Lung microvascular endothelial cell (primary cell): Measurements from ENCODE around the gene LMF2. TPM values are rescaled to one million over a fixed set of nuclear protein-coding genes. Genes with fewer than 3 reads are reported as not detected.

Experiments
- DNase-seq, 2 donors: peaks; one replicate each; pipeline versions ENCODE4 v3.0.0 to v3.0.0-alpha.2; 2010; ENCODE audit warnings: low read depth in 2 of 2
- total RNA-seq: library from RNA; depleted of rRNA; stranded (reverse); fragments of >200 nt; gene quantifications from 2 replicates; pipeline ENCODE4 v1.2.1, GENCODE V29; 2014

LMF2 gene, protein sequence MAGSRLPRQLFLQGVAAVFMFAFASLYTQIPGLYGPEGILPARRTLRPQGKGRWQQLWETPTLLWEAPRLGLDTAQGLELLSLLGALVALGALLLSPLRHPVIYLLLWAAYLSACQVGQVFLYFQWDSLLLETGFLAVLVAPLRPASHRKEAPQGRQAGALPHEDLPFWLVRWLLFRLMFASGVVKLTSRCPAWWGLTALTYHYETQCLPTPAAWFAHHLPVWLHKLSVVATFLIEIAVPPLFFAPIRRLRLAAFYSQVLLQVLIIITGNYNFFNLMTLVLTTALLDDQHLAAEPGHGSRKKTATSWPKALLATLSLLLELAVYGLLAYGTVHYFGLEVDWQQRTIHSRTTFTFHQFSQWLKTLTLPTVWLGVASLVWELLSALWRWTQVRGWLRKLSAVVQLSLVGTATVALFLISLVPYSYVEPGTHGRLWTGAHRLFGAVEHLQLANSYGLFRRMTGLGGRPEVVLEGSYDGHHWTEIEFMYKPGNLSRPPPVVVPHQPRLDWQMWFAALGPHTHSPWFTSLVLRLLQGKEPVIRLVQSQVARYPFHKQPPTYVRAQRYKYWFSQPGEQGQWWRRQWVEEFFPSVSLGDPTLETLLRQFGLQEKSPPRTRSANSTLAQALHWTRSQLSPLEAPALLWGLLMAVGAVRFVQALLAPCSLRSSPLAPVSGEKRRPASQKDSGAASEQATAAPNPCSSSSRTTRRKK
- 18.7 and 27.0 TPM in 2 replicates for total RNA-seq

DNA sequence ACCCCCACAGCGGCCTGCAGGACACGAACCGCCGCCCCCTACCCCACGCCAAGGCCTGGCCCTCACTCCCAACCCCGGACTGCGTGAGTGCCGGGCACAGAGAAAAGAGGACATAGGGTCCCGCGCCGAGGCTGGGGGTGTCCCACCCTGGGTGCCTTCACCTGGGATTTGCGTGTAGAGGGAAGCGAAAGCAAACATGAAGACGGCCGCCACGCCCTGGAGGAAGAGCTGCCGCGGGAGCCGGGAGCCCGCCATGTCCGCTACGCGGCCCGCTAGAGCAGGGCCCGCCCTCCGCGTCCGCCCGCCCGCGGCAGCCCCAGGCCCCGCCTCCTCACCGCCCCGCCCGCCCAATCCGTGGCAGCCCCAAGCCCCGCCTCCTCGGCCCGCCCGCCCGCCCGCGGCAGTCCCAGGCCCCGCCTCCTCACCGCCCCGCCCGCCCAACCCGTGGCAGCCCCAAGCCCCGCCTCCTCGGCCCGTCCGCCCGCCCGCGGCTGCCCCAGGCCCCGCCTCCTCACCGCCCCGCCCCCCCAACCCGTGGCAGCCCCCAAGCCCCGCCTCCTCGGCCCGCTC, at the start of gene LMF2:
LMF2 (minus strand) TSS at position 282 of the 570 bp plus-strand sequence; CDS start at position 255, 27 bp downstream.
- DNase-seq: no peak

DNA sequence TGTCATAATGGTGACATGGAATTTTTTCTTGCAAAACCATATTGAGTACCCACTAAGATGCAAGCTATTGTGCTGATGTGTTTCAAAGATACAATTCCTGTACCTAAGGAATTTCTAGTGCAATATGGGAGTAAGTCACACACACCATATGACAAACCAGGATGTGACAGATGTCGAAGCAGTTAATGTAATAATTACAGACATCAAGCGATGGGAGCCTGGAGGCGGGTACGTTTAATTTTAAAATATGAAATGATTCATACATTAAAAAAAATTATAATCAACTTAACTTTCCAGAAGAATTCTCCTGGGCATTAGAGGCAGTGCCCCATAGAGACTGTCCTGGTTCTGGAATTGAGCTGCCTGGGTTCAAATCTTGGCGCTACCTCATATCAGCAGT, 49.2 kb upstream of the LMF2 start:
- DNase-seq: no peak

DNA sequence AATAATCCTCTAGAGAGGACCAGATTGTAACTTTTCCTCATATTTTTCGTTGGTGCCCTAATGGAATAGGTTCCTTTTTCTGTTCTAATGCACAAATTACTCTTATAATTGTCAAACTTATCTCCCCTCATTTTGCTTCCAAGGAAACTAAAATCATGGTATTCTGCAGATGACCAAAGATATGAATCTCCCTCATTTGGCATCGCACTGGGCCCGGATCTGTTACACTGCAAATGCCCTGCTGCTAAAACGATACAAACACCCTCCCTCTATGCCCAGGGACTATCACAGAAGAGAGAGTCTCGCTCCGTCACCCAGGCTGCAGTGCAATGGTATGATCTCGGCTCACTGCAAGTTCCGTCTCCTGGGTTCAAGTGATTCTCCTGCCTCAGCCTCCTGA, 45.8 kb upstream of the LMF2 start:
- no peak for DNase-seq

DNA sequence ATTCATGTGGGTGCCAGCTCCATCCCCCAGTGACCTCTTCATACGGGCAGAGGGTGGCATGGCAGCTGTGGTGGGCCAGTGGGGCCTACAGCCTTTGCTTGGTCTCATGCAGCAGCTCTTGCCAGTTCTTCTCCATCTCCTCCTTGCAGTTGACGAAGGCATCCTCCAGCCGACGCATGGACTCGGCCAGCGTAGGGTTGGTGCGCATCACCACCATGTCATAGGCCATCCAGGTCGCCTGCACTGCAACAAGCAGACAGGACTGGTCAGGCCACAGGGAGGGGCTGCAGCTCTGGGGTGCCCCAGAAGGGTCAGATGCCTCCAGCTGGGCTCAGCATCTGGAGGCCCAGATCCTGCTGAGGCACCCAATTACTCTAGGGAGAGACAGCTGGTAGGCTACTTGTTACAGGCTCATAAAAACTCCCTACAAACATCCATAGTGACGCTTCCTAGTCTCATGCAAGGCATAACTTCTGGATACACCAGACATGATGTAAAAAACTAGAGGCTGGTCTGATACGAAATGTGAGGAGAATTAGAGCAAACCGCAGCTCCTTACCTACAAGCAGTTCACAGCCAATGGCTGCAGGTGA, 43.8 kb upstream of the LMF2 start:
- no peak for DNase-seq

DNA sequence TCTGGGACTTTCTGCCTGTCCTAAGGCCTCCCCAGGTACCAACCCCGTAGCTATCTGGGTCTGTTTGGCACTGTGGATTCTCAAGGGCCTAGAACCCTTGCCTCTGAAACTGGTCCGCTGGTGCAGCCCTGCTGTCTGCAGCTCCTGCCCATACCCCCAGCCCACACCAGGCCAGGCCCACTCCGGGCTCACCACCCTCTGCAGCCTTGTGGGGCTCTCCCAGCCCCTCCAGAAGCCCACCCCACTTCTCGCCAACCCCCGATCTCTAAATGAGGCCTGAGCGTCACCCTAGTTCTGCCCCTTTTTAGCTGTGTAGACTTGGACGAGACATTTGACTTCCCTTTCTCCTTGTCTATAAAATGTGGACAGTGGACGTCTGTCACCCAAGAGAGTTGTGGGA, 42.9 kb upstream of the LMF2 start:
- no peak for DNase-seq

DNA sequence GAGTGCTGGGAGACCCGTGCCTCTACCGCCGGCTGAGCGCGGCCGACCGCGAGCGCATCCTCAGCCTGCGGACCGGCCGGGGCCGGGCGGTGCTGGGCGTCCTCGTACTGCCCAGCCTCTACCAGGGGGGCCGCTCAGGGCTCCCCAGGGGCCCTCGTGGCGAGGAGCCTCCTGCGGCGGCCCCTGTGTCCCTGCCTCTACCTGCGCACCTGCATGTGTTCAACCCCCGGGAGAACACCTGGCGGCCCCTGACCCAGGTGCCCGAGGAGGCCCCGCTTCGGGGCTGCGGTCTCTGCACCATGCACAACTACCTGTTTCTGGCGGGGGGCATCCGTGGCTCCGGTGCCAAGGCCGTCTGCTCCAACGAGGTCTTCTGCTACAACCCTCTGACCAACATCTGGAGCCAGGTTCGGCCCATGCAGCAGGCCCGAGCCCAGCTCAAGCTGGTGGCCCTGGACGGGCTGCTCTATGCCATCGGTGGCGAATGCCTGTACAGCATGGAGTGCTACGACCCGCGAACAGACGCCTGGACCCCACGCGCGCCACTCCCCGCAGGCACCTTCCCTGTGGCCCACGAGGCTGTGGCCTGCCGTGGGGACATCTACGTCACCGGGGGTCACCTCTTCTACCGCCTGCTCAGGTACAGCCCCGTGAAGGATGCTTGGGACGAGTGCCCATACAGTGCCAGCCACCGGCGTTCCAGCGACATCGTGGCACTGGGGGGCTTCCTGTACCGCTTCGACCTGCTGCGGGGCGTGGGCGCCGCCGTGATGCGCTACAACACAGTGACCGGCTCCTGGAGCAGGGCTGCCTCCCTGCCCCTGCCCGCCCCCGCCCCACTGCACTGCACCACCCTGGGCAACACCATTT, 41.7 kb upstream of the LMF2 start:
- DNase-seq: no peak

DNA sequence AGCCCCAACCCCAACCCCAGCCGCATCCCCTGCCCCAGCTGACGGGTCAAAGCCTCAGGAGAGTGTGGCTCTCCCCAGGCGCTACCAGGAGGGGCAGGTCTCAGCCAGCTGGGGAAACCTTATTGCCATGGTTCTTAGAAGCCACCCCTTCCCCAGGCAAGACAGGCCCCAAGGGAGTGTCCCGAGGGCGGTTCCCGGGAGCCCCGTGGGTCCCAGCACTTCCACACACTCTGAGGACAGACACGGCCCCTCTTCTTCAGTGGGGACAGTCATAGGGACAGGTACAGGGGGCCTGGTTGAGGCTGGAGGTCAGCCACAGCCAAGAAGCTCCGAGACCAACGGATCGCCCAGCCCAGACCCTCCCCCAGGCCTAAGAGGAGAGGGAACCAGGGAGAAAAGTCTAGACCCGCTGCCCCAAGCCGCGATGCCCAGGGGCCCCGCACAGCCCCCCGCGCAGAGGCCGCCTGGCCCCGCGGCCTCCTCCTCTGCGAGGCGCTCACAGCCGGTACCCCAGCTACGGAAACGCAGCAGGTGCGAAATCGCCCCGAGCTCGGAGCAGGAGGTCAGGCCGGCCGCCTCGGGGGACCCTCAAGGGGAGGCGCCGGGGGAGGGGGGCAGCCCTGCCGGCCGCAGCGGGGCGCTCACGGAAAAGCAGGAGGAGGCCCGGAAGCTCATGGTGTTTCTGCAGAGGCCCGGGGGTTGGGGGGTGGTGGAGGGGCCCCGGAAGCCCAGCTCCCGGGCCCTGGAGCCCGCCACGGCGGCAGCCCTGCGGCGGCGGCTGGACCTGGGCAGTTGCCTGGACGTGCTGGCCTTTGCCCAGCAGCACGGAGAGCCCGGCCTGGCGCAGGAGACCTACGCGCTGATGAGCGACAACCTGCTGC, 40.8 kb upstream of the LMF2 start:
- DNase-seq: no peak

DNA sequence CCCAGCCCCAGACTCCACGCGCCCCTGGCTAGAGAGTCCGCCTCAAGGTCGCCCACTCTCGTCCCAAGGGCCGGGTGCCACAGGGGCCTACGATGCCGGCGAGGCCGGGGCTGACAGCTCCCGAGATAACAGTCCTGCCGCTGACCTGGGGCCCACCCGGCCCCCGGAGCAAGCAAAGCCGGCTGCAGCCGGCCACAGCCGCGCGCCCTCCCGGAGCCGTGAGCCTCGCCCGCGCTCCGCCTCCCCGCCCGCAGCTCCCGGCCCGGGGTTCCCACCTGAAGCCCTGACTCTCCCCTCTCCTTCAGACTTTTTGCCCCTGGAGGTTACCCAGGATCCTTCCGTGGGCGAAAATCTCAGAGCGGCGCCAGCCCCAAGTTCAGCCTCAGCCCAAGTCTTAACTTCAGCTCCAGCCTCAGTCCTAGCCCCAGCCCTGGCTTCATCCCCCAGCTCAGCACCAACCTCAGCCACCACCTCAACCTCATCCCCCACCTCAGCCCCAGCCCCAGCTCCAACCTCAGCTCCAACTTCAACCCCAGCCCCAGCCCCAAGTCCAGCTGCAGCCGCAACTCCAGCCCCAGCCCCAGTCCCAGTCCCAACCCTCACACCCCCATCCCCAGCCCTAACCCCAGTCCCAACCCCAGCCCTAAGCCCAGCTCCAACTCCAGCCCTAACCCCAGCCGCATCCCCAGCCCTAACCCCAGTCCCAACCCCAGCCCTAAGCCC, 39.9 kb upstream of the LMF2 start:
- DNase-seq: no peak

DNA sequence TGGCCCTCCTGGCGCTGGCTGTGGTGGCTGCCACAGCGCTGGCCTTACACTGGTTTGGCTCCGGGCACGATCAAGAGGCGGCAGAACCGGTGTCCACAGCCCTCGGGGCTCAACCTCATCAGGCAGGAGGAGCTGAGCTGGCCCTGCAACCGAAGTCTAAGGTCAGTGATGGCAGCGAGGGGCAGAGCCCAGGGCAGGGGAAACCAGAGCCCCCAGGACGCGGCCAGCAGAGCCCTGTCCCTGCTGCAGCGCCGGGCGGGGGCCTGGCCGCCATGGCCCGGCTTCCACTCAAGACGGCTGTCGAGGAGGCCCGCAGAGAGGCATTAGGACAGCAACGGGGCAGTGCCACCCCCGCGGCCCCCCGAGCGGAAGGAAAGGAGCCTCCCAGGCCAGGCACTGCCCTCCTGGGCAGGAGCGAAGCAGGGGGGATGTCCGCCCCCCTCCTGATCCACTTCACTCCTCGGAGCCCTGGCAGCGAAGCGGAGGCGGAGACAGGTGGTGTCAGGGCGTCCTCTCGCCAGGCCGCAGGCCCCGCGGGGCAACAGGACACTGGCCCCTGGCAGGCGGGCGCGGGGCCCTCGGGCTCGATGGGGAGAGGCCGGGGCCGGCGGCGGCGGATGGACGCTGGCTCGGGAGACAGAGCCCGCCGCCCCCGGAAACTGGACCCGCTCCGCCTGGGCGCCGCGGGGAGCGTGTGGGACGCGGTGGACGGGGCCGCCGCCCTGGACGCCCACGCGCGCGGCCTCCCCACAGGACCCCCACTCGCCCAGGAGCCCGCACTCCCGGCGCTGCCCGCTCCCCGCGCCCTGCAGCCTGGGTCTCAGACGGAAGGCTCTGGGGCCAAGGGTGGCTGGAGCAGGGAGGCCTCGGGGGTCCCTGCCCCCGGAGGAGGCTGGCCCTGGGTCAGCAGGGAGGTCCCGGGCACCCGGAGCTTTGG, 39.1 kb upstream of the LMF2 start:
- no peak for DNase-seq

DNA sequence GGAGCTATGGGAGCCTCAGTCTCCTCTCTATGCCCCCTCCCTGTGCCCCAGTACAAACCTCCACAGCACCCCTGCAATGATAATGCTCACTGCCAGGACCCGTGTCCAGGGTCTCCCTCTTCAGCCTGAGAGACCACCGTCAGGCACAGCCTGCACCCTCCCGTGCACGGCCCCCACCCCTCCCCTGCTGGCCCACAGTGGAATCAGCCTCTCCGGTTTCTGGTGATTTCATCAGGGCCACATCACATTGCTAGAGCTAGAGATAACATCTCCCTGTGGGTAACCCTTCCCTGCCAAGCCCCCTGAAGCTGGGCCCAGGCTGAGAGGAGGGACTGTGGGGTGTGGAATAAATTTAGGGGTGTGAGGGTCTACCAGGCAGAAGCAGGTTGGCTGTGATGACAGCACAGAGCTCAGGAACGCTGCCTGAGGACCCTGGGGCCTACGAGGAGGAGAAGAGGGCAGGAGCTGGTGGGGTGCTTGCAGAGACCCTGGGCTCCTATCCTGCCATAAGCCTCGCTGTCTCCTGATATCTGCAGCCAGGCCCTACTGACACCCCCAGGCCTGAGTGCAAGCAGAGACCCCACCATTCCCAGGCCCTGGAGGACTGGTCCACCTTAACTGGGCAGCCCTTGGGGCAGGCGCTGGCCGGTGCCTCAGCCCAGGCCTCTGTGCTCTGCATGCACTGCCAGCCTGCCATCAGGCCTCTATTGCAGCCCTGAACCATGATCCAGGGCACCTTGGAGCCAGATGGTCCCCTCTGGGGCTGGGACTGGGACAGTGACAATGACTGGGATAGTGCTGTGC, 38.2 kb upstream of the LMF2 start, which contains the start of gene KLHDC7B:
KLHDC7B (plus strand) TSS at position 378 of the 804 bp plus-strand sequence; CDS start at position 723, 345 bp downstream.
- DNase-seq: no peak

DNA sequence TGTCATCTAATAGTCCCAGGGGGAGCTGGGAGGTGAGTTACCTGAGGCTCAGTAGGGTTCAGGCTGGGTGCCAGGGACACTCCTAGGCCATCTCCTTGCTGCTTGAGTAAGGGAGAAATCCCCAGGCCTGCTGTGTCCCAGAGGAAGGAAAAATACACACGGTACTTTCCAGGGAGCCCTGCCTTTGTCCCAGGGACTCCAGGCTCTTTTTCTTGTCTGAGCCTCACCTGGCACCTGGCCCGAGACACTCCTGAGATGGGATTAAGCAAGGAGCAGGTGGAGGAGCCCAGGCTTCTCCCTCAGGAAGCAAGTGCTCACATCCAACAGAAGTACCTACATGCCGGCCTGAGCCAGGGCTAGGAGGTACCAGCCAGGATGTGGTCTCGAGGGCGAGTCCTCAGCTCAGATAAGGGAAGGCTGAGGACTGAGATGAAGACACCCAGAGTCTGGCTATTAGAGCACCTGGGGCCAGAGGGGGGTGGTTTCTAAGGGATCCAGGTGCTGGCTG, 37.3 kb upstream of the LMF2 start:
- no peak for DNase-seq

DNA sequence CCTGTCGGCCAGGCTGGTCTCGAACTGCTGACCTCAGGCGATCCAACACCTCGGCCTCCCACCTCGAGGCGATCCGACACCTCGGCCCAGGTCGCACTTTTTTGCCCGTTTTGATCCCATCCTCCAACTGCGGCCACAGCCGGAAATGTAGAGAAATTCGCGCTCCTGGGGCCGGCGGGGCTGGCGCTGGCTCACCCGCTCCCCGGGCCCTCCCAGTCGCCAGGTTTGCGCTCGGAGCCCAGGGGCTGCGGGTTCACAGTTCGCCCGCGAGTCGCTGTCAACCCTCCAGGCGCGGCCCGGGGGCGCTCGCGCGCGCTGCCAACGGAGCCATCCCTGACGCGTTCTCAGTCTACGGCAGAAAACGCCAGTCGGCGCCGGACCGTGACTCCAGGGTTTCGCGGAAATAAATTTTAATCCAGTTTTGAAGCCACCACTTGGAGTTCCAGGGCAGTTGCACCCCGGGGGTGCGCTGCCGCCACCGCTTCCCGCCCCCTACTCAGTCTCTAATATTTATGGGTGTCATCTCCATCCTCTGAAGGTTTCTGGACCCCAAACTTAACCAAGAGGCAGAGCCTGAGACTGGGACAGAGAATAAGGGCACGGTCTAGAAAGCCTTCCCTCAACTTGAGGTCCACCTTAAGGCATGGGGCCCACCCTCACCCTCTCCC, 36.7 kb upstream of the LMF2 start:
- DNase-seq: peak; percentile 64 to 79

DNA sequence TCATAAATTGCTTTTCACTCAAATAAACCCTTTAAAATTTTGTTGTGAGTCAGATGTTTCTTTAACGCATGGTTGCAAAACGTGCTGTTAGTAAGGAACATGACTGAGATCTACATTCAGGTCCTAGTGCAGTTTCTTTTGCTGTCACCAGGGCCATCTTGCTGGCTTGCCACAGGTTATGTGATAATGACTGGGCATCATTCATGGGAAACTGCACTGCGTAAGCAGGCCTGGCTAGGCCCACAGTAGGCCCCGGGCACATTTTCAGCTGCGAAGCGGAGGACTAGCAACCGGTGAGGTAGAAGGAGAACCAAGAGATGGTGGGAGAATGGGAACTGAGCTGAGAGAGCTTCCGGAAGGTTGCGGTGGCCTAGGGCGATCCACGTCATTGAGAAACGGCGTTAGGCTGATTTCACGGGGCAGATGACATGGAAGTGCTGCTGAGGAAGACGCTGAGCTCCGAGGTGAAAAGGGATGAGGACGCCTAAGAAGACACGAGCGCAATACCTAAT, 35.0 kb upstream of the LMF2 start:
- no peak for DNase-seq

DNA sequence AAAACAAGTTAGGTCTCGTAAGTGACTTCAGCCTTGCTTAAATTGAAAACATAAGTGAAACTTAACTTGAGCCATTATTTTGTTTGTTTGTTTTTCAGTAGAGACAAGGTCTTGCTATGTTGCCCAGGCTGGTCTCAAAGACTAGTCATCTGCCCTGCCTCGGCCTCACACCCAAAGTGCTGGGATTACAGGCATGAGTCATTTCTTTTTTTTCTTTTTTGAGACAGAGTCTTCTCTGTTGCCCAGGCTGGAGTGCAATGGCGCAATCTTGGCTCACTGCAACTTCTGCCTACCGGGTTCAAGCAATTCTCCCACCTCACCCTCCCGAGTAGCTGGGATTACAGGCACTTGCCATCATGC, 34.1 kb upstream of the LMF2 start:
- DNase-seq: peak in 1 of 2 donors; percentile 66

DNA sequence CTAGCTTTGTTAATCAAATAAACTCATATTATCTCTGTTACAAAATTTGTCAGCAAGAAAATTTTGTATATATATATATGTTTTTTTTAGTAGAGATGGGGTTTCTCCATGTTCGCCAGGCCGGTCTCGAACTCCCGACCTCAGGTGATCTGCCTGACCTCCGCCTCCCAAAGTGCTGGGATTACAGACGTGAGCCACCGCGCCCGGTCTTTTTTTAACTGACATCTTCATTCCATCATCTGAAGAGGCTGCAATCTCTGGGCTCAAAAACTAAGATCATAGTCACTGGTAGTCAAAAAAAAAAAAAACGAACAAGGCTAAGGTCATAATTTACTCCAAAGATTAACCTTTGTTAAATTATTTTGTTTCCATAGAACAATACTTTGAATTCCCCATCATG, 32.9 kb upstream of the LMF2 start:
- no peak for DNase-seq

DNA sequence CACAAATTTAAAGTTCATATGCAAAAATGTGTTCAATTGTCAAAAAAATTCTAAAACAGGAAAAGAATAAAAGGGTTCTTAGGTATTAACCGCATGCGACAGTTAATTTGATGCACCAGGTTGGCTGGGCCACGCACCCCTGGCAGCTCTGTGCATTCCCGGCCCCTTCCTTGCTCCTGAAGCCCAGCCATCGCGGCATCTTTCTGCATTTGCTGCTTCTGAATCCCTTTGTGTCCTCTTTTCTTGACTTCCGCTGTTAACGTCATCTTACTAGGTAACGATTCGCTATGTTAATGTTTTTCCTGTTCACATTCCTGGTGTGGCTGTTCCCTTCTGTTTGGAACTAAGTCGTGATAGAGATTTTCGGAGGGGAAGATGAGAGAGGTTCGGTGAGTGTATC, 30.3 kb upstream of the LMF2 start:
- DNase-seq: no peak

DNA sequence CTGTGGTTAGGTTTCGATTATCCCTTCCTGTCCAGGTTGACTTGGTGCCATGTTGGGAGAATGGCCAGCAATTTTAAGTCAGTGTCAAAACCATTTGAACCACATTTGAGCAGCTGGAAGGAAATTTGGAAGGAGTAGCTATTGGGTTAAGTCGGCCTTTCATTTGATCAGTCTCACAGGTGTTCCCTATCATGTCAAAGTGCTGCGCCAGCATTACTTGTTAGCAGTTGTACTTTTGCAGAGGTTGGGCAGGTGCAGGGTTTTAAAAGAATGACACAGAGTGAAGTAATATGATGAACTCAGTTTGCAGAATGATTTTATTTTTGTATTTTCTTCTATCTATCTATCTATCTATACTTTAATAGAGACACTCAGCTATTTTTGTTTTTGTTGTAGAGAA, 28.7 kb upstream of the LMF2 start:
- no peak for DNase-seq
